Measurements from ENCODE around the gene TSPEAR.

- TF ChIP-seq, protein P1, sequence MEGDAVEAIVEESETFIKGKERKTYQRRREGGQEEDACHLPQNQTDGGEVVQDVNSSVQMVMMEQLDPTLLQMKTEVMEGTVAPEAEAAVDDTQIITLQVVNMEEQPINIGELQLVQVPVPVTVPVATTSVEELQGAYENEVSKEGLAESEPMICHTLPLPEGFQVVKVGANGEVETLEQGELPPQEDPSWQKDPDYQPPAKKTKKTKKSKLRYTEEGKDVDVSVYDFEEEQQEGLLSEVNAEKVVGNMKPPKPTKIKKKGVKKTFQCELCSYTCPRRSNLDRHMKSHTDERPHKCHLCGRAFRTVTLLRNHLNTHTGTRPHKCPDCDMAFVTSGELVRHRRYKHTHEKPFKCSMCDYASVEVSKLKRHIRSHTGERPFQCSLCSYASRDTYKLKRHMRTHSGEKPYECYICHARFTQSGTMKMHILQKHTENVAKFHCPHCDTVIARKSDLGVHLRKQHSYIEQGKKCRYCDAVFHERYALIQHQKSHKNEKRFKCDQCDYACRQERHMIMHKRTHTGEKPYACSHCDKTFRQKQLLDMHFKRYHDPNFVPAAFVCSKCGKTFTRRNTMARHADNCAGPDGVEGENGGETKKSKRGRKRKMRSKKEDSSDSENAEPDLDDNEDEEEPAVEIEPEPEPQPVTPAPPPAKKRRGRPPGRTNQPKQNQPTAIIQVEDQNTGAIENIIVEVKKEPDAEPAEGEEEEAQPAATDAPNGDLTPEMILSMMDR (IDR thresholded peaks at IDR 0.05) = no peak
- TF ChIP-seq POLR2A (IDR thresholded peaks at IDR 0.05) (no peak), POLR2AphosphoS5 (IDR thresholded peaks at IDR 0.05) (no peak)
Observed at GRCh38 chr21:44727321-44727720, 15.9 kb upstream of the TSPEAR start.

Data from prostate gland (tissue), 2 donors.